ENCODE results near the gene HOXB3. TPM values are rescaled to one million over a fixed set of nuclear protein-coding genes. Genes with fewer than 3 reads are reported as not detected.
A peak's percentile ranks its signal among the peaks of the same experiment; 100 is the strongest.

HOXB3 gene
- total and polyA plus RNA-seq, 2 of the 4 experiments (the other 2 are of a cell fraction): 6.3 to 59.6 TPM

- H4K91ac ChIP-seq (ENCODE audit: insufficient read depth, low read depth, low read length): peak overlapping the region; percentile 95
- H3K9me1 ChIP-seq (ENCODE audit: insufficient read depth, low read length): peaks cover 20% of the 10 kb centered on the region
- CTCF ChIA-PET: interaction anchor here (0.6 to 0.7 kb wide), 2 partner anchors 28 to 82 kb away, joined by 3 read pairs; no protein-coding TSS in a partner anchor
- H3K4me3 ChIP-seq (ENCODE audit: insufficient read depth, low read depth, low read length): peak overlapping the region; percentile 23
- in situ Hi-C loops (cut with MboI; ENCODE audit: low sequenced_read_pairs): no loop called here
- DNase-seq: no peak
- H3K36me3 ChIP-seq (ENCODE audit: control insufficient read depth, insufficient read depth, low read length): peaks cover 54% of the 10 kb centered on the region
- peak overlapping the region; percentile 99 for H2BK5ac ChIP-seq (ENCODE audit: low read depth, low read length, poor library complexity, severe bottlenecking)
- intact Hi-C loops (cut with micrococcal nuclease): no loop called here
- no TSS peak for BruUV-seq (replicated peaks)
- peaks cover 17% of the 10 kb centered on the region for H4K20me1 ChIP-seq (ENCODE audit: insufficient read depth, low read length)
- no peak for ATAC-seq (ENCODE audit: low read depth)
- H3K27ac ChIP-seq (ENCODE audit: insufficient read depth, low read length): peak overlapping the region; percentile 93
- WGBS, 2 experiments (ENCODE audit: extremely low coverage in 2 of 2, insufficient read length in 1 of 2): no CpG with 5 or more reads among the region's 3 CpGs
- peak overlapping the region; percentile 83 for H3K4me2 ChIP-seq (ENCODE audit: low read depth, low read length)
- H3K9ac ChIP-seq (ENCODE audit: low read depth, low read length): peak overlapping the region; percentile 96
- peaks cover 52% of the 10 kb centered on the region for H3K4me1 ChIP-seq (ENCODE audit: control insufficient read depth, insufficient read depth, low read length)
- H3K23ac ChIP-seq (ENCODE audit: low read depth, low read length): peak overlapping the region; percentile 100
- no peak overlapping the region for H2AFZ ChIP-seq (replicated peaks; ENCODE audit: low read length, poor library complexity)
- POLR2A ChIA-PET (ENCODE audit: unreplicated experiment): interaction anchor here (0.5 to 1.0 kb wide), 3 partner anchors 13 to 23 kb away, joined by 3 to 4 read pairs (median 4); no protein-coding TSS in a partner anchor
- peak overlapping the region; percentile 97 for H3K4ac ChIP-seq (ENCODE audit: low read depth, low read length)
- H3K18ac ChIP-seq (ENCODE audit: low read depth, low read length): peak overlapping the region; percentile 78
- dilution Hi-C loops (cut with HindIII; ENCODE audit: low sequenced_read_pairs, unreplicated experiment): no loop called here
- H2BK120ac ChIP-seq (ENCODE audit: low read depth, low read length): peak overlapping the region; percentile 76
- peaks cover 0 to 13% of the 10 kb centered on the region in 2 experiments; a peak in 1 of 4 replicates for H3K79me1 ChIP-seq (ENCODE audit: low read depth in 1 of 2, low read length in 2 of 2)
- H3K27me3 ChIP-seq (ENCODE audit: control insufficient read depth, insufficient read depth, low read length): no peaks in the 10 kb centered on the region
- peak overlapping the region; percentile 70 for H2BK20ac ChIP-seq (ENCODE audit: low read depth, low read length)
- peak overlapping the region; percentile 58 for H4K5ac ChIP-seq (ENCODE audit: low read depth, low read length)
- H2BK15ac ChIP-seq (ENCODE audit: low read depth, low read length): no peak overlapping the region
- peak overlapping the region; percentile 96 for H3K56ac ChIP-seq (ENCODE audit: extremely low read depth, insufficient read depth, low read length)
- peak overlapping the region; percentile 98 for H3K14ac ChIP-seq (replicated peaks; ENCODE audit: low read depth, low read length)
- H3K9me3 ChIP-seq (ENCODE audit: control insufficient read depth, insufficient read depth, low read length): no peaks in the 10 kb centered on the region
- H4K8ac ChIP-seq (ENCODE audit: low read depth in 2 of 2, low read length in 2 of 2): peak overlapping the region; percentile 77 to 87
- TF ChIP-seq CHD1 (IDR thresholded peaks at IDR 0.05; ENCODE audit: low read depth, low read length) (no peak), BHLHE40 (IDR thresholded peaks at IDR 0.05; ENCODE audit: low read depth, low read length) (no peak), NFE2L2 (IDR thresholded peaks at IDR 0.05; ENCODE audit: low read depth, low read length) (no peak), RCOR1 (IDR thresholded peaks at IDR 0.05; ENCODE audit: insufficient replicate concordance, low read length) (no peak), CTCF (conservative IDR thresholded peaks at IDR 0.05; ENCODE audit: low read depth, low read length) (no peak), RAD21 (IDR thresholded peaks at IDR 0.05; ENCODE audit: low read length) (no peak), MXI1 (IDR thresholded peaks at IDR 0.05; ENCODE audit: borderline replicate concordance, low read depth, low read length) (no peak)
- H2AK5ac ChIP-seq (ENCODE audit: low read depth, low read length): peak overlapping the region; percentile 92
- H2AK9ac ChIP-seq (replicated peaks; ENCODE audit: low read depth, low read length, poor library complexity): peak overlapping the region; percentile 61
Measured at GRCh38 chr17:48569240-48569582, 20.8 kb downstream of the HOXB3 start.
